ENCODE results near the gene SNRNP200.

SNRNP200 gene

GRCh38 chr2:96273763-96274162, 31.6 kb downstream of the SNRNP200 start:
- DNase-seq = no peak

- no peak for DNase-seq
Observed at GRCh38 chr2:96271995-96272394, 33.4 kb downstream of the SNRNP200 start.

- peak; percentile 87 for DNase-seq
Observed at GRCh38 chr2:96267159-96267971, 38.0 kb downstream of the SNRNP200 start.

GRCh38 chr2:96265840-96266679, 39.3 kb downstream of the SNRNP200 start, which contains the start of the genes CIAO1 and TMEM127:
TSS of gene CIAO1 (plus strand) at chr2:96266225. CDS start at chr2:96266351, 126 bp downstream.
TSS of gene TMEM127 (minus strand) at chr2:96265997. CDS start at chr2:96265381, 616 bp downstream.
- DNase-seq = peak; percentile 99

GRCh38 chr2:96265349-96265839, 40.0 kb downstream of the SNRNP200 start:
- no peak for DNase-seq

- DNase-seq = peak; percentile 86
Observed at GRCh38 chr2:96264656-96265348, 40.5 kb downstream of the SNRNP200 start.

GRCh38 chr2:96264086-96264485, 41.3 kb downstream of the SNRNP200 start:
- no peak for DNase-seq

GRCh38 chr2:96262306-96262705, 43.0 kb downstream of the SNRNP200 start:
- DNase-seq = no peak

GRCh38 chr2:96261328-96262003, 43.9 kb downstream of the SNRNP200 start:
- DNase-seq = no peak

GRCh38 chr2:96260387-96261260, 44.7 kb downstream of the SNRNP200 start:
- peak; percentile 90 for DNase-seq

- DNase-seq = no peak
Observed at GRCh38 chr2:96259497-96259921, 45.8 kb downstream of the SNRNP200 start.

GRCh38 chr2:96258166-96259022, 47.0 kb downstream of the SNRNP200 start:
- no peak for DNase-seq

GRCh38 chr2:96257744-96258143, 47.6 kb downstream of the SNRNP200 start:
- peak; percentile 55 for DNase-seq

- DNase-seq = peak; percentile 74
Observed at GRCh38 chr2:96256611-96257113, 48.7 kb downstream of the SNRNP200 start.

- no peak for DNase-seq
Observed at GRCh38 chr2:96254571-96254970, 50.8 kb downstream of the SNRNP200 start.

- no peak for DNase-seq
Observed at GRCh38 chr2:96253006-96253405, 52.3 kb downstream of the SNRNP200 start.

- no peak for DNase-seq
Observed at GRCh38 chr2:96252526-96252925, 52.8 kb downstream of the SNRNP200 start.

- peak; percentile 55 for DNase-seq
Observed at GRCh38 chr2:96251721-96252292, 53.5 kb downstream of the SNRNP200 start.

GRCh38 chr2:96250188-96250587, 55.2 kb downstream of the SNRNP200 start:
- no peak for DNase-seq

GRCh38 chr2:96249654-96250053, 55.7 kb downstream of the SNRNP200 start:
- DNase-seq = no peak
